NCI-H2196 treated with DMSO at 0.1 percent for 48 hours (cell line): ENCODE results near the gene ADGRG6.

Source experiments
- DNase-seq: peaks from one replicate; lab custom pipeline; 2025; ENCODE audit not compliant: unreplicated experiment; lab: John Stamatoyannopoulos, UW

Gene ADGRG6

GRCh38 chr6:142320366-142320765, 18.6 kb downstream of the ADGRG6 start:
- no peak for DNase-seq

GRCh38 chr6:142321451-142321850, 19.6 kb downstream of the ADGRG6 start:
- DNase-seq: no peak

- DNase-seq: no peak
These were observed 20.3 kb downstream of the ADGRG6 start for GRCh38 chr6:142322066-142322465.

- DNase-seq: no peak
These were observed 20.8 kb downstream of the ADGRG6 start for GRCh38 chr6:142322504-142323198.

GRCh38 chr6:142323377-142323776, 21.6 kb downstream of the ADGRG6 start:
- no peak for DNase-seq

- DNase-seq: no peak
These were observed 22.3 kb downstream of the ADGRG6 start for GRCh38 chr6:142324111-142324510.

GRCh38 chr6:142325111-142325510, 23.3 kb downstream of the ADGRG6 start:
- no peak for DNase-seq

- DNase-seq: no peak
These were observed 24.7 kb downstream of the ADGRG6 start for GRCh38 chr6:142326540-142326939.

GRCh38 chr6:142328070-142328469, 26.3 kb downstream of the ADGRG6 start:
- no peak for DNase-seq

- no peak for DNase-seq
These were observed 27.8 kb downstream of the ADGRG6 start for GRCh38 chr6:142329486-142330113.

- DNase-seq: no peak
These were observed 29.3 kb downstream of the ADGRG6 start for GRCh38 chr6:142331075-142331551.

GRCh38 chr6:142331601-142332000, 29.8 kb downstream of the ADGRG6 start:
- no peak for DNase-seq

GRCh38 chr6:142332393-142333098, 30.7 kb downstream of the ADGRG6 start:
- DNase-seq: no peak

- DNase-seq: no peak
These were observed 31.6 kb downstream of the ADGRG6 start for GRCh38 chr6:142333431-142333830.

GRCh38 chr6:142334294-142334693, 32.5 kb downstream of the ADGRG6 start:
- DNase-seq: no peak

GRCh38 chr6:142335415-142335814, 33.6 kb downstream of the ADGRG6 start:
- DNase-seq: no peak

GRCh38 chr6:142336183-142336582, 34.4 kb downstream of the ADGRG6 start:
- DNase-seq: no peak

- DNase-seq: no peak
These were observed 35.0 kb downstream of the ADGRG6 start for GRCh38 chr6:142336787-142337186.

GRCh38 chr6:142339113-142339512, 37.3 kb downstream of the ADGRG6 start:
- no peak for DNase-seq

GRCh38 chr6:142339968-142340658, 38.3 kb downstream of the ADGRG6 start:
- no peak for DNase-seq

- no peak for DNase-seq
These were observed 40.1 kb downstream of the ADGRG6 start for GRCh38 chr6:142341855-142342330.
